Stimulated activated naive CD8-positive, alpha-beta T cell treated with anti-CD3 and anti-CD28 coated beads, Interleukin-15, amount 100 ng/mL, for 72 hours (primary cell): ENCODE results near the gene SLC1A1.

ENCODE experiments used
- ATAC-seq: fragments of 150-1000 bp; cut with Tn5 transposase; 2 replicates; pipeline ENCODE4 v1.10.0; 2021; ENCODE audit warnings: mild to moderate bottlenecking, moderate library complexity
- DNase-seq, 2 donors: peaks; one replicate each; pipeline ENCODE4 v3.0.0; 2021 to 2022
- H3K27ac Mint-ChIP-seq, 2 donors: one replicate each; pipeline ENCODE4 v1.8.0; 2022; ENCODE audit warnings: mild to moderate bottlenecking in 2 of 2, mixed read lengths in 2 of 2, moderate library complexity in 2 of 2
- H3K27me3 Mint-ChIP-seq: one replicate; pipeline ENCODE4 v1.8.0; 2022; ENCODE audit warnings: mixed read lengths
- H3K4me1 Mint-ChIP-seq: one replicate; pipeline ENCODE4 v1.8.0; 2022; ENCODE audit warnings: mild to moderate bottlenecking, mixed read lengths
- H3K4me3 Mint-ChIP-seq, 2 donors: one replicate each; pipeline ENCODE4 v1.8.0; 2022; ENCODE audit warnings: mild to moderate bottlenecking in 2 of 2, mixed read lengths in 2 of 2, moderate library complexity in 1 of 2
- H3K9me3 Mint-ChIP-seq, 2 donors: one replicate each; pipeline ENCODE4 v1.8.0; 2022; ENCODE audit warnings: mixed read lengths in 2 of 2

SLC1A1 gene

GRCh38 chr9:4574657-4575243, 84.5 kb downstream of the SLC1A1 start:
- no peaks in the 10 kb centered on the region for H3K9me3 Mint-ChIP-seq
- H3K4me3 Mint-ChIP-seq, result no peak overlapping the region
- peaks cover 32% of the 10 kb centered on the region for H3K4me1 Mint-ChIP-seq
- H3K27ac Mint-ChIP-seq, result peak overlapping the region; percentile 16 to 88
- DNase-seq (no peak), ATAC-seq (peak; percentile 74)
- no peaks in the 10 kb centered on the region for H3K27me3 Mint-ChIP-seq

GRCh38 chr9:4575997-4576396, 85.7 kb downstream of the SLC1A1 start:
- Mint-ChIP-seq H3K27me3 (no peaks in the 10 kb centered on the region), H3K9me3 (no peaks in the 10 kb centered on the region), H3K27ac (no peak overlapping the region), H3K4me3 (no peak overlapping the region), H3K4me1 (peaks cover 32% of the 10 kb centered on the region)
- no peak for DNase-seq
- no peak for ATAC-seq

- DNase-seq, result no peak
- Mint-ChIP-seq H3K9me3 (no peaks in the 10 kb centered on the region), H3K4me1 (peaks cover 32% of the 10 kb centered on the region), H3K27me3 (no peaks in the 10 kb centered on the region), H3K4me3 (no peak overlapping the region), H3K27ac (no peak overlapping the region)
- ATAC-seq, result no peak
Observed at GRCh38 chr9:4576448-4576847, 86.2 kb downstream of the SLC1A1 start.

- Mint-ChIP-seq H3K4me3 (no peak overlapping the region), H3K4me1 (peaks cover 11% of the 10 kb centered on the region), H3K27me3 (no peaks in the 10 kb centered on the region), H3K9me3 (no peaks in the 10 kb centered on the region), H3K27ac (no peak overlapping the region)
- ATAC-seq, result no peak
- no peak for DNase-seq
Observed at GRCh38 chr9:4579001-4579400, 88.7 kb downstream of the SLC1A1 start.

- H3K9me3 Mint-ChIP-seq, result no peaks in the 10 kb centered on the region
- H3K4me3 Mint-ChIP-seq, result no peak overlapping the region
- no peaks in the 10 kb centered on the region for H3K4me1 Mint-ChIP-seq
- ATAC-seq (no peak), DNase-seq (no peak)
- H3K27ac Mint-ChIP-seq, result no peak overlapping the region
- no peaks in the 10 kb centered on the region for H3K27me3 Mint-ChIP-seq
Observed at GRCh38 chr9:4581035-4581760, 90.9 kb downstream of the SLC1A1 start.

GRCh38 chr9:4581861-4582565, 91.7 kb downstream of the SLC1A1 start:
- Mint-ChIP-seq H3K27me3 (no peaks in the 10 kb centered on the region), H3K4me1 (no peaks in the 10 kb centered on the region), H3K4me3 (no peak overlapping the region), H3K9me3 (no peaks in the 10 kb centered on the region), H3K27ac (no peak overlapping the region)
- ATAC-seq, result no peak
- DNase-seq, result no peak

GRCh38 chr9:4583001-4583400, 92.7 kb downstream of the SLC1A1 start:
- no peak for ATAC-seq
- no peak for DNase-seq
- Mint-ChIP-seq H3K27me3 (no peaks in the 10 kb centered on the region), H3K9me3 (no peaks in the 10 kb centered on the region), H3K4me1 (no peaks in the 10 kb centered on the region), H3K27ac (no peak overlapping the region), H3K4me3 (no peak overlapping the region)

GRCh38 chr9:4584636-4585035, 94.4 kb downstream of the SLC1A1 start:
- H3K27me3 Mint-ChIP-seq, result no peaks in the 10 kb centered on the region
- H3K9me3 Mint-ChIP-seq, result no peaks in the 10 kb centered on the region
- no peak for ATAC-seq
- H3K27ac Mint-ChIP-seq, result no peak overlapping the region
- no peak for DNase-seq
- H3K4me1 Mint-ChIP-seq, result no peaks in the 10 kb centered on the region
- H3K4me3 Mint-ChIP-seq, result no peak overlapping the region

GRCh38 chr9:4585135-4585534, 94.9 kb downstream of the SLC1A1 start:
- H3K9me3 Mint-ChIP-seq, result no peaks in the 10 kb centered on the region

GRCh38 chr9:4588721-4589120, 98.5 kb downstream of the SLC1A1 start:
- H3K4me1 Mint-ChIP-seq, result no peaks in the 10 kb centered on the region
- no peaks in the 10 kb centered on the region for H3K9me3 Mint-ChIP-seq
- no peak overlapping the region for H3K27ac Mint-ChIP-seq
- no peaks in the 10 kb centered on the region for H3K27me3 Mint-ChIP-seq
- no peak overlapping the region for H3K4me3 Mint-ChIP-seq
- ATAC-seq (no peak), DNase-seq (no peak)

More at GRCh38 chr9:4585135-4585534, 94.9 kb downstream of the SLC1A1 start:
- Mint-ChIP-seq H3K4me3 (no peak overlapping the region), H3K4me1 (no peaks in the 10 kb centered on the region), H3K27me3 (no peaks in the 10 kb centered on the region), H3K27ac (no peak overlapping the region)
- no peak for ATAC-seq
- DNase-seq, result no peak

GRCh38 chr9:4590430-4591122, 100.3 kb downstream of the SLC1A1 start:
- ATAC-seq (no peak), DNase-seq (no peak)
- Mint-ChIP-seq H3K27me3 (no peaks in the 10 kb centered on the region), H3K4me1 (peaks cover 10% of the 10 kb centered on the region), H3K9me3 (no peaks in the 10 kb centered on the region), H3K27ac (no peak overlapping the region), H3K4me3 (no peak overlapping the region)

- Mint-ChIP-seq H3K4me3 (no peak overlapping the region), H3K9me3 (no peaks in the 10 kb centered on the region), H3K27ac (no peak overlapping the region), H3K4me1 (peaks cover 16% of the 10 kb centered on the region), H3K27me3 (no peaks in the 10 kb centered on the region)
- ATAC-seq (no peak), DNase-seq (no peak)
Observed at GRCh38 chr9:4591123-4591500, 100.8 kb downstream of the SLC1A1 start.

GRCh38 chr9:4592295-4592694, 102.0 kb downstream of the SLC1A1 start:
- Mint-ChIP-seq H3K4me3 (no peak overlapping the region), H3K9me3 (no peaks in the 10 kb centered on the region)

GRCh38 chr9:4592886-4593285, 102.6 kb downstream of the SLC1A1 start:
- no peak overlapping the region for H3K4me3 Mint-ChIP-seq
- DNase-seq (no peak), ATAC-seq (no peak)
- H3K4me1 Mint-ChIP-seq, result peaks cover 25% of the 10 kb centered on the region
- H3K27ac Mint-ChIP-seq, result no peak overlapping the region
- no peaks in the 10 kb centered on the region for H3K27me3 Mint-ChIP-seq
- no peaks in the 10 kb centered on the region for H3K9me3 Mint-ChIP-seq

More at GRCh38 chr9:4592295-4592694, 102.0 kb downstream of the SLC1A1 start:
- Mint-ChIP-seq H3K4me1 (peaks cover 25% of the 10 kb centered on the region), H3K27me3 (no peaks in the 10 kb centered on the region), H3K27ac (no peak overlapping the region)
- DNase-seq (no peak), ATAC-seq (no peak)

GRCh38 chr9:4594545-4594944, 104.3 kb downstream of the SLC1A1 start:
- peaks cover 25% of the 10 kb centered on the region for H3K4me1 Mint-ChIP-seq
- no peak overlapping the region for H3K4me3 Mint-ChIP-seq
- ATAC-seq (no peak), DNase-seq (no peak)
- H3K27me3 Mint-ChIP-seq, result no peaks in the 10 kb centered on the region
- no peaks in the 10 kb centered on the region for H3K9me3 Mint-ChIP-seq
- no peak overlapping the region for H3K27ac Mint-ChIP-seq

GRCh38 chr9:4594994-4595393, 104.7 kb downstream of the SLC1A1 start:
- Mint-ChIP-seq H3K27me3 (no peaks in the 10 kb centered on the region), H3K27ac (peak overlapping the region in 1 of 2 donors; percentile 23), H3K9me3 (no peaks in the 10 kb centered on the region), H3K4me3 (no peak overlapping the region), H3K4me1 (peaks cover 29% of the 10 kb centered on the region)
- ATAC-seq, result no peak
- DNase-seq, result no peak
